ENCODE measurements around the gene ZNF490. TPM values are rescaled to one million over a fixed set of nuclear protein-coding genes. Genes with fewer than 3 reads are reported as not detected.

ZNF490 gene
- total and polyA plus RNA-seq, 2 experiments from 2014 or later = 2.3 to 7.8 TPM

- DNase-seq (ENCODE audit: low spot score) = no peak
- H2AFZ ChIP-seq = no peak overlapping the region
- no peak overlapping the region for H3K4me3 ChIP-seq
- no peak for TF ChIP-seq CTCF (IDR thresholded peaks at IDR 0.05; ENCODE audit: poor library complexity)
- no peak for TF ChIP-seq EZH2 (IDR thresholded peaks at IDR 0.05; ENCODE audit: borderline replicate concordance)
- no peak for TF ChIP-seq EZH2phosphoT487 (IDR thresholded peaks at IDR 0.05; ENCODE audit: low read depth, severe bottlenecking, unreplicated experiment)
- no peaks in the 10 kb centered on the region for H3K9me2 ChIP-seq (replicated peaks; ENCODE audit: insufficient read depth)
- no peak overlapping the region for H3K27ac ChIP-seq
- WGBS (ENCODE audit: low lambda C conversion rate, missing lambda C conversion rate) = 94% methylated on average over 1 of the region's 1 CpG
- H3K79me2 ChIP-seq = peaks cover 7% of the 10 kb centered on the region
- H3K4me2 ChIP-seq = no peak overlapping the region
- H3K27me3 ChIP-seq = no peaks in the 10 kb centered on the region
- no peaks in the 10 kb centered on the region for H3K4me1 ChIP-seq (ENCODE audit: insufficient read depth)
- H4K20me1 ChIP-seq (ENCODE audit: insufficient read depth, poor library complexity, severe bottlenecking) = no peaks in the 10 kb centered on the region
- H3K9me3 ChIP-seq (ENCODE audit: low read depth) = no peaks in the 10 kb centered on the region
- no peaks in the 10 kb centered on the region for H3K36me3 ChIP-seq (replicated peaks; ENCODE audit: insufficient read depth, low read depth)
Observed at GRCh38 chr19:12603714-12604113, 6.9 kb downstream of the ZNF490 start.

- TF ChIP-seq EZH2phosphoT487 (IDR thresholded peaks at IDR 0.05; ENCODE audit: low read depth, severe bottlenecking, unreplicated experiment) (no peak), EZH2 (IDR thresholded peaks at IDR 0.05; ENCODE audit: borderline replicate concordance) (no peak), CTCF (IDR thresholded peaks at IDR 0.05; ENCODE audit: poor library complexity) (no peak)
- Histone ChIP-seq H3K27ac (no peak overlapping the region), H3K27me3 (no peaks in the 10 kb centered on the region), H3K79me2 (no peaks in the 10 kb centered on the region), H3K4me2 (no peak overlapping the region), H3K4me3 (no peak overlapping the region), H3K36me3 (replicated peaks; ENCODE audit: insufficient read depth, low read depth) (no peaks in the 10 kb centered on the region), H3K9me3 (ENCODE audit: low read depth) (no peaks in the 10 kb centered on the region), H3K9me2 (replicated peaks; ENCODE audit: insufficient read depth) (no peaks in the 10 kb centered on the region), H4K20me1 (ENCODE audit: insufficient read depth, poor library complexity, severe bottlenecking) (no peaks in the 10 kb centered on the region), H2AFZ (no peak overlapping the region), H3K4me1 (ENCODE audit: insufficient read depth) (no peaks in the 10 kb centered on the region)
- DNase-seq (ENCODE audit: low spot score) = no peak
- WGBS (ENCODE audit: low lambda C conversion rate, missing lambda C conversion rate) = 97% methylated on average over 11 of the region's 11 CpGs
Observed at GRCh38 chr19:12597594-12597993, 13.0 kb downstream of the ZNF490 start.

GRCh38 chr19:12596927-12597548, 13.6 kb downstream of the ZNF490 start:
- 95% methylated on average over 37 of the region's 38 CpGs for WGBS (ENCODE audit: low lambda C conversion rate, missing lambda C conversion rate)
- Histone ChIP-seq H3K36me3 (replicated peaks; ENCODE audit: insufficient read depth, low read depth) (no peaks in the 10 kb centered on the region), H3K27ac (no peak overlapping the region), H3K27me3 (no peaks in the 10 kb centered on the region), H4K20me1 (ENCODE audit: insufficient read depth, poor library complexity, severe bottlenecking) (no peaks in the 10 kb centered on the region), H3K79me2 (no peaks in the 10 kb centered on the region), H3K4me1 (ENCODE audit: insufficient read depth) (no peaks in the 10 kb centered on the region), H3K4me3 (no peak overlapping the region), H3K4me2 (no peak overlapping the region), H2AFZ (no peak overlapping the region), H3K9me2 (replicated peaks; ENCODE audit: insufficient read depth) (no peaks in the 10 kb centered on the region), H3K9me3 (ENCODE audit: low read depth) (no peaks in the 10 kb centered on the region)
- no peak for DNase-seq (ENCODE audit: low spot score)
- TF ChIP-seq CTCF (IDR thresholded peaks at IDR 0.05; ENCODE audit: poor library complexity) (no peak), EZH2 (IDR thresholded peaks at IDR 0.05; ENCODE audit: borderline replicate concordance) (no peak), EZH2phosphoT487 (IDR thresholded peaks at IDR 0.05; ENCODE audit: low read depth, severe bottlenecking, unreplicated experiment) (no peak)

Data from hepatocyte (in vitro differentiated cells).